Stimulated activated CD8-positive, alpha-beta memory T cell treated with anti-CD3 and anti-CD28 coated beads, Interleukin-15, amount 100 ng/mL, for 24 hours (primary cell): ENCODE data around the gene DCAF7.

ENCODE experiments used
- DNase-seq: peaks from one replicate; pipeline ENCODE4 v3.0.0-alpha.2; 2020; ENCODE audit warnings: low read depth

The DCAF7 gene

GRCh38 chr17:63549946-63550816, at the start of gene DCAF7:
DCAF7 (plus strand) TSS chr17:63550477; CDS start chr17:63550678, 201 bp downstream.
- DNase-seq, result peak; percentile 94

GRCh38 chr17:63500543-63501390, 49.5 kb upstream of the DCAF7 start:
- no peak for DNase-seq

GRCh38 chr17:63503341-63503705, 47.0 kb upstream of the DCAF7 start:
- DNase-seq, result no peak

- DNase-seq, result no peak
Observed at GRCh38 chr17:63504261-63504660, 46.0 kb upstream of the DCAF7 start.

GRCh38 chr17:63505341-63505740, 44.9 kb upstream of the DCAF7 start:
- DNase-seq, result no peak

- no peak for DNase-seq
Observed at GRCh38 chr17:63506627-63507026, 43.6 kb upstream of the DCAF7 start.

- DNase-seq, result no peak
Observed at GRCh38 chr17:63511331-63511730, 38.9 kb upstream of the DCAF7 start.

- DNase-seq, result no peak
Observed at GRCh38 chr17:63512388-63512787, 37.9 kb upstream of the DCAF7 start.

GRCh38 chr17:63512896-63513644, 37.2 kb upstream of the DCAF7 start:
- no peak for DNase-seq

- no peak for DNase-seq
Observed at GRCh38 chr17:63514477-63514876, 35.8 kb upstream of the DCAF7 start.

GRCh38 chr17:63514974-63515373, 35.3 kb upstream of the DCAF7 start:
- no peak for DNase-seq

GRCh38 chr17:63515426-63515825, 34.9 kb upstream of the DCAF7 start:
- DNase-seq, result no peak

- no peak for DNase-seq
Observed at GRCh38 chr17:63516910-63517824, 33.1 kb upstream of the DCAF7 start.

- DNase-seq, result no peak
Observed at GRCh38 chr17:63517825-63518534, 32.3 kb upstream of the DCAF7 start.

GRCh38 chr17:63519116-63519881, 31.0 kb upstream of the DCAF7 start:
- no peak for DNase-seq

- DNase-seq, result no peak
Observed at GRCh38 chr17:63519972-63520882, 30.1 kb upstream of the DCAF7 start.

- DNase-seq, result no peak
Observed at GRCh38 chr17:63523253-63523855, 26.9 kb upstream of the DCAF7 start, which contains the start of gene KCNH6. KCNH6 (plus strand) TSS chr17:63523358; CDS start chr17:63523414, 56 bp downstream.

- no peak for DNase-seq
Observed at GRCh38 chr17:63524051-63524450, 26.2 kb upstream of the DCAF7 start.
